GM06990 (cell line): ENCODE measurements around the gene SPOP.

Experiments
- DNase-seq: peaks from one replicate; pipeline ENCODE4 v3.0.0-alpha.2; 2011; ENCODE audit not compliant: insufficient read length; ENCODE audit errors: extremely low read depth
- H3K27me3 ChIP-seq: replicated peaks from 2 replicates; pipeline ENCODE4 v1.6.0; 2011; ENCODE audit warnings: low read length; ENCODE audit not compliant: control insufficient read depth, insufficient read depth
- H3K36me3 ChIP-seq: 2 replicates; pipeline ENCODE4 v1.5.1; 2011; ENCODE audit warnings: low read length; ENCODE audit not compliant: control insufficient read depth, insufficient read depth
- H3K4me3 ChIP-seq: replicated peaks from 2 replicates; pipeline ENCODE4 v1.5.1; 2011; ENCODE audit warnings: low read depth, mild to moderate bottlenecking, control low read depth, low read length
- TF ChIP-seq, protein P1 (sequence below): IDR thresholded peaks from 2 replicates; pipeline ENCODE4 v1.5.1; 2011; ENCODE audit warnings: low read length, control low read depth, mild to moderate bottlenecking, inconsistent platforms; ENCODE audit not compliant: insufficient read depth, poor library complexity, severe bottlenecking

The SPOP gene

DNA sequence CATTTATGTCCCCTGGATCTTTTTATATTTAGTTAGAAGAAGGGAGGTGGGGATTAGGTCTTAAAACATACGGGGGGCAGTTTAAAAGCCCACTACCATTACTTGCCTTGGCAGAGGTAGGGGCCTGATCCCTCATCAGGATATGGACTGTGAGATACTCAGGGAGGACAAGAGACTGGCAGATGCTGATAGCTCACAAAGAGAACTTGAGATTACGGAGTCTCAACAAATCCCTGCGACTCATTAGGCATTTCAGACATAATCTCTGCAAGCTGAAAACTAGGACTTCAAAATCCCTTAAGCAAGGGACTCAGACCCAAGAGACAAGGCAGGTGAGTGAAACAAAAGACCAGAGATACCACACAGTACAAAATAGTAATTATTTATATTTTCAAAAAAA, 79.0 kb downstream of the SPOP start:
- no peak overlapping the region for H3K4me3 ChIP-seq
- DNase-seq = no peak
- TF ChIP-seq, protein P1, sequence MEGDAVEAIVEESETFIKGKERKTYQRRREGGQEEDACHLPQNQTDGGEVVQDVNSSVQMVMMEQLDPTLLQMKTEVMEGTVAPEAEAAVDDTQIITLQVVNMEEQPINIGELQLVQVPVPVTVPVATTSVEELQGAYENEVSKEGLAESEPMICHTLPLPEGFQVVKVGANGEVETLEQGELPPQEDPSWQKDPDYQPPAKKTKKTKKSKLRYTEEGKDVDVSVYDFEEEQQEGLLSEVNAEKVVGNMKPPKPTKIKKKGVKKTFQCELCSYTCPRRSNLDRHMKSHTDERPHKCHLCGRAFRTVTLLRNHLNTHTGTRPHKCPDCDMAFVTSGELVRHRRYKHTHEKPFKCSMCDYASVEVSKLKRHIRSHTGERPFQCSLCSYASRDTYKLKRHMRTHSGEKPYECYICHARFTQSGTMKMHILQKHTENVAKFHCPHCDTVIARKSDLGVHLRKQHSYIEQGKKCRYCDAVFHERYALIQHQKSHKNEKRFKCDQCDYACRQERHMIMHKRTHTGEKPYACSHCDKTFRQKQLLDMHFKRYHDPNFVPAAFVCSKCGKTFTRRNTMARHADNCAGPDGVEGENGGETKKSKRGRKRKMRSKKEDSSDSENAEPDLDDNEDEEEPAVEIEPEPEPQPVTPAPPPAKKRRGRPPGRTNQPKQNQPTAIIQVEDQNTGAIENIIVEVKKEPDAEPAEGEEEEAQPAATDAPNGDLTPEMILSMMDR = no peak
- no peaks in the 10 kb centered on the region for H3K27me3 ChIP-seq
- H3K36me3 ChIP-seq = peaks cover 14% of the 10 kb centered on the region

DNA sequence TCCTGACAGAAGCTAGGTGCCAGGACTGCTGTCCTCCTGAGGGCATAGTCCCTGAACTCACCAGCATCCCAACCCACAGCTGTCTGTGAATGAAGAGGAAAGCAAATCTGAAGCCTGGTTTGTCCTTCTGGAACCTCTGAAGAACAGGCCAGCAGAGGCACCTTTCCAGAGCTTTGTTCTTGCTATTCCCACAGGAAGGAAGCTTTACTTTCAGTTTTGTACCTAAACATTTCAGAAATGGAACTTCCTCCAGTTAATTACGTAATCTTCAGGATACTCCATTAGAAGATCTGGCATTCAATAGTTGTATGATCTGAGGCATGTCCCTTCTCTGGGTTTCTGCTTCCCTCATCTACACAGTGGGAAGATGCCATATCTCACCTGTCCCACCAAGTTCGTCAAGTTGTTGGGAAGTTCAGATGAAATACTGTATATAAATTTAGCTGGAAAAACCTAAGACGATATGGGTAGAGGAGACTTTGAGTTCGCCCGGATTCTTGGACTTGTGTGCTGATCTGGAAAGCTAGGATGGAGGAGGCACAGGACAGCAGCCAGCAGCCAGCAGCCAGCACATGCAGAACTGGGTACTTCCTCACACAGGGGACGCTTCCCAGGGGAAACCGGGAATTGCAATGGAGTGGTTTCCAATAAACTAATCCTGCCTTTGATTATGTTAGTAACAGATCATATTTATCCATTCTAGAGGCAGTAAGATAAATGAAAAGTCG, 79.8 kb downstream of the SPOP start:
- no peak for DNase-seq

DNA sequence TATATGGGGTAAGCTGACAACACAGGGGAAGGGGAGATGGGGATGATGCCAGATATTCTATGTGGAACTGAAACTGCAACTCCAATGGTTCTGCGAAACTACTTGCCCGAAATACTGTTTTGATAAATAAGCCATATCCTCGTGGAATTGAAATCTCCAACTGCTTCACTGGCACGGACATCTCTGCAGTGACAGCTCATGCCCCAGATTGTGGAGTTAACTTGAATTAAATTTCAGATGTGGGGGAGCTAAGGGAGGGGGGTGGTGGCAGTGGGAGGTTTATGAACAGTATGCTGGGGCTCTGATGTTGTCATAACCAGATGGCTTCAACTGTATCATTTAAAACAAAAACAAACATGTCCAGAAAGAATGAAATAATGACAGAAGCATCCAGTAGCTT, 80.5 kb downstream of the SPOP start:
- no peak overlapping the region for H3K4me3 ChIP-seq
- peaks cover 14% of the 10 kb centered on the region for H3K36me3 ChIP-seq
- DNase-seq = no peak
- no peaks in the 10 kb centered on the region for H3K27me3 ChIP-seq
- TF ChIP-seq, protein P1 = no peak

More for the DNA sequence above, 79.8 kb downstream of the SPOP start:
- Histone ChIP-seq H3K36me3 (peaks cover 14% of the 10 kb centered on the region), H3K4me3 (no peak overlapping the region), H3K27me3 (no peaks in the 10 kb centered on the region)
- TF ChIP-seq, protein P1 = no peak

DNA sequence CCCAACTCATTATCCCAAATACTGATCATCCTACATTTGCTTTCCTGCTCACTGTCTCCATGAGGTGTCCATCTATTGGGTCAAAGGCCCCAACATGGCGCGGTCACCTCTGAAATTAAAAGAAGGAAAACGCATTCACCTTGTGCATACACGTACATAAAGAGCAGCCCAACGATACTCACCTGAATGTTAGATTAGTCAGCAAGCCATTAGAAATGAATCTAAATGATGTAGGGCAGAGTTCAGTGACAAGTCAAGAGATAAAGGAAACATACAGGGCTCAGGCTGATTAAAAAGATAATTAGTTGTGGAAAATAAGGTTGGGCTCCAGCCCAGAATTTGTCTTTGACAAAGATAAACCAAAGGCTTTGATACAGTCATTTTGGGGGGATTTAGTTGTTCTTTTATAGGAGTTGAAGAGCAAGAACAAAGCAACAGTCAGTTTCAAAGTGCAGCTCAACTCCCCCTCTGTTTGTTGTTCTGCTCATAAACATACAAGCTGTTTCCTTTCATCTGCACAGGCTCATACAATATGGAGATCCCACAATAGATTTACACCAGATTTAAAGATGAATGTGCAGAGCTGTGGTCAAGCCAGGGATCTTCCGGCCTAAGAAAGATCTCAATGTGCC, 81.2 kb downstream of the SPOP start:
- Histone ChIP-seq H3K27me3 (no peaks in the 10 kb centered on the region), H3K4me3 (no peak overlapping the region), H3K36me3 (peaks cover 13% of the 10 kb centered on the region)
- TF ChIP-seq, protein P1 = no peak
- no peak for DNase-seq

DNA sequence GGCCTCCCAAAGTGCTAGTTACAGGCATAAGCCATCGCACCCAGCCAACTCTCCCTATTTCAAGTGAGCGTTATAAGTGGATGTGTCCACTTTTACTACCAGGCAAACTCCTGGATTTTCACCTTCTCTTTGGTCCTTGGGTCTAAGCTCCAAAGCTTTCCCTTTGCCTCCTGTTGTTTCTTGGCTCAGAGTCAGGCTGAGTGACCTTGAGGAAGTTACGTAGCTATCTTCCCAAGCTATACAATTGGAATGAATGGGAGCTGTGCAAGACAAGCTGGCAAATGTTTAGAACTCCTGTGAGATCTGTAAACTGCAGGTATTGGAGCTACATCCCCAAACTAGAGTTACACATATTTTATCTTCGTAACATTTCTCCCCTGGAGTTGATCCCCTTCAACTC, 81.9 kb downstream of the SPOP start:
- Histone ChIP-seq H3K27me3 (no peaks in the 10 kb centered on the region), H3K36me3 (peaks cover 11% of the 10 kb centered on the region), H3K4me3 (no peak overlapping the region)
- TF ChIP-seq, protein P1 = no peak
- no peak for DNase-seq
